Liver (tissue), 9 donors: ENCODE results near the gene LPO. TPM values are rescaled to one million over a fixed set of nuclear protein-coding genes. Genes with fewer than 3 reads are reported as not detected.

ENCODE experiments used
- DNase-seq: peaks from one replicate; pipeline ENCODE4 v3.0.0-alpha.2; 2017; ENCODE audit warnings: low spot score
- H3K27ac ChIP-seq, 2 donors: one replicate each; pipeline ENCODE4 v1.7.0; 2013; ENCODE audit warnings: inconsistent platforms in 2 of 2, low read length in 2 of 2, control low read depth in 1 of 2, low read depth in 1 of 2, mild to moderate bottlenecking in 1 of 2
- H3K27me3 ChIP-seq, 4 donors: one replicate each; pipeline versions ENCODE4 v1.6.1 to v1.7.0; 2013; ENCODE audit warnings: low read length in 3 of 4, inconsistent platforms in 1 of 4, mild to moderate bottlenecking in 1 of 4, moderate library complexity in 1 of 4; ENCODE audit not compliant: control insufficient read depth in 4 of 4, insufficient read depth in 4 of 4
- H3K36me3 ChIP-seq, 4 donors: one replicate each; pipeline versions ENCODE4 v1.6.1 to v1.7.0; 2013; ENCODE audit warnings: low read length in 3 of 4, mild to moderate bottlenecking in 3 of 4, low read depth in 1 of 4, moderate library complexity in 1 of 4; ENCODE audit not compliant: control insufficient read depth in 4 of 4, insufficient read depth in 3 of 4
- H3K4me1 ChIP-seq, 4 donors: one replicate each; pipeline versions ENCODE4 v1.6.1 to v1.7.0; 2013; ENCODE audit warnings: low read length in 3 of 4, mild to moderate bottlenecking in 3 of 4, moderate library complexity in 1 of 4; ENCODE audit not compliant: control insufficient read depth in 4 of 4, insufficient read depth in 4 of 4
- H3K4me3 ChIP-seq, 3 donors: one replicate each; pipeline versions ENCODE4 v1.6.1 to v1.7.0; 2013; ENCODE audit warnings: low read length in 3 of 3, control low read depth in 1 of 3, low read depth in 1 of 3, mild to moderate bottlenecking in 1 of 3
- H3K9ac ChIP-seq, 2 donors: one replicate each; pipeline ENCODE4 v1.7.0; 2013; ENCODE audit warnings: low read length in 2 of 2, mild to moderate bottlenecking in 2 of 2, moderate library complexity in 2 of 2, control low read depth in 1 of 2, low read depth in 1 of 2
- H3K9me3 ChIP-seq, 4 donors: one replicate each; pipeline versions ENCODE4 v1.6.1 to v1.7.0; 2013; ENCODE audit warnings: low read length in 3 of 4; ENCODE audit not compliant: control insufficient read depth in 4 of 4
- EGR1 ChIP-seq, 2 donors: IDR thresholded peaks; 2 replicates each; pipeline ENCODE4 v1.6.1; 2016 to 2018; ENCODE audit warnings: antibody characterized with exemption in 2 of 2, low read depth in 2 of 2
- FOXA1 ChIP-seq: IDR thresholded peaks from 2 replicates; pipeline ENCODE4 v1.6.1; 2016; ENCODE audit warnings: antibody characterized with exemption
- FOXA2 ChIP-seq: IDR thresholded peaks from 2 replicates; pipeline ENCODE4 v1.6.1; 2016; ENCODE audit warnings: antibody characterized with exemption
- GABPA ChIP-seq, 2 donors: IDR thresholded peaks in 1 of 2; conservative IDR thresholded peaks in 1 of 2; 2 replicates each; pipeline ENCODE4 v1.6.1; 2016; ENCODE audit warnings: antibody characterized with exemption in 2 of 2, mild to moderate bottlenecking in 1 of 2, moderate library complexity in 1 of 2
- HNF4A ChIP-seq, 2 donors: conservative IDR thresholded peaks; 2 replicates each; pipeline ENCODE4 v1.6.1; 2016; ENCODE audit warnings: antibody characterized with exemption in 2 of 2, mild to moderate bottlenecking in 2 of 2
- HNF4G ChIP-seq: IDR thresholded peaks from 2 replicates; pipeline ENCODE4 v1.6.1; 2016; ENCODE audit warnings: antibody characterized with exemption
- JUND ChIP-seq, 2 donors: IDR thresholded peaks; 2 replicates each; pipeline ENCODE4 v1.6.1; 2016; ENCODE audit warnings: antibody characterized with exemption in 2 of 2
- NR2F2 ChIP-seq: IDR thresholded peaks from 2 replicates; pipeline ENCODE4 v1.6.1; 2016; ENCODE audit warnings: antibody characterized with exemption
- RAD21 ChIP-seq, 2 donors: IDR thresholded peaks; 2 replicates each; pipeline ENCODE4 v1.6.1; 2016; ENCODE audit warnings: antibody characterized with exemption in 2 of 2, mild to moderate bottlenecking in 2 of 2
- RXRA ChIP-seq, 2 donors: IDR thresholded peaks; 2 replicates each; pipeline ENCODE4 v1.6.1; 2017 to 2018; ENCODE audit warnings: antibody characterized with exemption in 2 of 2, mild to moderate bottlenecking in 1 of 2
- SP1 ChIP-seq: IDR thresholded peaks from 2 replicates; pipeline ENCODE4 v1.6.1; 2018; ENCODE audit warnings: antibody characterized with exemption, mild to moderate bottlenecking
- TAF1 ChIP-seq: conservative IDR thresholded peaks from 2 replicates; pipeline ENCODE4 v1.6.1; 2016; ENCODE audit warnings: antibody characterized with exemption, mild to moderate bottlenecking
- YY1 ChIP-seq: IDR thresholded peaks from 2 replicates; pipeline ENCODE4 v1.6.1; 2016; ENCODE audit warnings: antibody characterized with exemption, mild to moderate bottlenecking
- WGBS: extraction: QIAGEN DNeasy Blood & Tissue Kit; methylation state at CpG from one replicate; pipeline ENCODE4 v1.1.7; 2013; 5-methylcytosine and 5-hydroxymethylcytosine counted together
- polyA plus RNA-seq, 2 donors: library from polyadenylated mRNA; stranded (reverse) in 1 of 2; unstranded in 1 of 2; fragments of 200-250 nt in 1 of 2; fragments of >200 nt in 1 of 2; fragmentation: Nextera tagmentation in 1 of 2; extraction: Ambion mirVana in 1 of 2; gene quantifications; one replicate each; pipeline versions ENCODE4 v1.2.1 to v1.2.3, GENCODE V29; 2013 to 2015
- total RNA-seq, 2 donors: library from RNA; depleted of rRNA; stranded (reverse); fragments of >200 nt; gene quantifications; one replicate each; pipeline ENCODE4 v1.2.3, GENCODE V29; 2014
- TF ChIP-seq, protein P1 (sequence below): IDR thresholded peaks from 2 replicates; pipeline ENCODE4 v1.6.1; 2016; ENCODE audit warnings: antibody characterized with exemption
- TF ChIP-seq, protein P2 (sequence below): IDR thresholded peaks from 2 replicates; pipeline ENCODE4 v1.6.1; 2016; ENCODE audit warnings: antibody characterized with exemption
- TF ChIP-seq, protein P3 (sequence below): IDR thresholded peaks from 2 replicates; pipeline ENCODE4 v1.6.1; 2016; ENCODE audit warnings: antibody characterized with exemption, mild to moderate bottlenecking
- TF ChIP-seq, protein P4 (sequence below): fragments of 150-350 bp; IDR thresholded peaks from 2 replicates; pipeline ENCODE4 v1.5.1; 2017; ENCODE audit warnings: improper control_type of control experiment, low read depth, low read length; ENCODE audit not compliant: missing input control
- TF ChIP-seq, protein P5 (sequence below): IDR thresholded peaks from 2 replicates; pipeline ENCODE4 v1.6.1; 2016; ENCODE audit warnings: antibody characterized with exemption
- donor health status: healthy.
- donor health status: healthy.
- donor health status: healthy.
- donor health status: healthy.
- donor health status: healthy.

Gene LPO
- total and polyA plus RNA-seq, 4 donors: not detected

DNA sequence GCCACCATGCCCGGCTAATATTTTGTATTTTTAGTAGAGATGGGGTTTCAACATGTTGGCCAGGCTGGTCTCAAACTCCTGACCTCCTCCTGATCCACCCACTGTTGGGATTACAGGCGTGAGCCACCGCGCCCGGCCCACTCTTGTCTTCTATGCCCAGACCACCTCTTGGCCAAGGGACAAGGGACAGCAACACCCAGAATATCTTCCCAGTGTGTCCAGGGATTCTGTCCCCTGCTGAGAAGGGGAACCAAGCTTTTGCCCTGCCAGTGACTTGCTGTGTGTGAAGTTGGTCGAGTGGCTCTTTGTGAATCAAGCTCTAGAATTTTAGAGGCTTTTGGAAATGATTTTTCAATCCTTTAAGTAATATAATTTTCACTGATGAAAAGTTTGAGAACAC is 44.1 kb downstream of the LPO start:
- WGBS: 86% methylated on average over 6 of the region's 6 CpGs
- Histone ChIP-seq H3K27me3 (peaks cover 0 to 3% (median 0%) of the 10 kb centered on the region in 4 donors), H3K36me3 (no peaks in the 10 kb centered on the region)

DNA sequence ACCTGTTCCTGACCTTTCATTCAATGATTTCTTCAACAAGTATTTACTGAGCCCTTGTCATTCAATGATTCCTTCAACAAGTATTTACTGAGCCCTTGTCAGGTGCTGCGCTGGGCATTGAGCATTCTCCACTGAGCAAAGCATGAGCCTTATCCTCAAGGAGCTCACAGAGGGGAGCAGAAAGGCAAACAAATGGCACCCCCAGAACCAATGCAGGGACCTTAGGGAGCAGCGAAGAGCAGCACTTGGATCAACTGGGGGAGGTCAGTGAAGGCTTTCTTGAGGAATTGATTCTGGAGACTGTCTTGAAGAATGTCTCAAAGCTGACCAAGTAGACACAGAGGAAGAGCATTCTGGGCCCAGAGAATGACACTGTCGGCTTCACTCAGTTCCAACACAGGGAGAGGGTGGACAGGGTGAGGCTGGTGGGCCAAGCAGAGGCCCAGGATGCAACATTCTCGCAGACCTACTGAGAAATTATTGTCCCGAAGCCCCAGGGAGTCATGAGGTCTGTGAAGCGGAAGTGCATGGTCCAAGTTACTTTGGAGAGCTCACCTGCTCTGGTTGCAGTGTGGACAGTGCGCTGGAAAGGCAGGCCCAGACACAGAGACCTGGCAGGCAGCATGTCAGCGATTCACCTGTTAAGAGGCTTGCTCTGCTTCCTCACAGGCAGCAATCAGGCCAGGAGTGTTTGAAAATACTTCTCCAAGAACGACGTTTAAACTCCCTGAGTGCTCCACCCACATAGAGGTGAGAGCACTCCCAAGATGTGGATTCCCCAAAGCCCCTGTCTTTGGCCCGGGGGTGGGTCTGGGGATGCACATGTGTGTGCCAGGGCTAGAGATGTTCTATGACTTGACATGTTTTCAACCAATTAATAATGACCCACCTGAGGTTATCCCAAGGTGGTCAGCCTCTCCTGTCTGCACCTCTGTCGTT is 45.6 kb downstream of the LPO start:
- no peak overlapping the region for H3K4me3 ChIP-seq
- no peak overlapping the region for H3K9ac ChIP-seq
- H3K27ac ChIP-seq: no peak overlapping the region
- H3K36me3 ChIP-seq: no peaks in the 10 kb centered on the region
- TF ChIP-seq FOXA1 (no peak), FOXA2 (no peak), HNF4G (no peak), HNF4A (conservative IDR thresholded peaks at IDR 0.05) (no peak), EGR1 (IDR thresholded peaks at IDR 0.05; ENCODE audit: low read depth in 2 of 2) (no peak), RAD21 (IDR thresholded peaks at IDR 0.05) (no peak), NR2F2 (no peak), SP1 (no peak), TAF1 (no peak), YY1 (no peak), RXRA (IDR thresholded peaks at IDR 0.05) (no peak)
- TF ChIP-seq, protein P1, sequence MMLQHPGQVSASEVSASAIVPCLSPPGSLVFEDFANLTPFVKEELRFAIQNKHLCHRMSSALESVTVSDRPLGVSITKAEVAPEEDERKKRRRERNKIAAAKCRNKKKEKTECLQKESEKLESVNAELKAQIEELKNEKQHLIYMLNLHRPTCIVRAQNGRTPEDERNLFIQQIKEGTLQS: no peak
- TF ChIP-seq, protein P2, sequence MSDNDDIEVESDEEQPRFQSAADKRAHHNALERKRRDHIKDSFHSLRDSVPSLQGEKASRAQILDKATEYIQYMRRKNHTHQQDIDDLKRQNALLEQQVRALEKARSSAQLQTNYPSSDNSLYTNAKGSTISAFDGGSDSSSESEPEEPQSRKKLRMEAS: no peak
- TF ChIP-seq, protein P3, sequence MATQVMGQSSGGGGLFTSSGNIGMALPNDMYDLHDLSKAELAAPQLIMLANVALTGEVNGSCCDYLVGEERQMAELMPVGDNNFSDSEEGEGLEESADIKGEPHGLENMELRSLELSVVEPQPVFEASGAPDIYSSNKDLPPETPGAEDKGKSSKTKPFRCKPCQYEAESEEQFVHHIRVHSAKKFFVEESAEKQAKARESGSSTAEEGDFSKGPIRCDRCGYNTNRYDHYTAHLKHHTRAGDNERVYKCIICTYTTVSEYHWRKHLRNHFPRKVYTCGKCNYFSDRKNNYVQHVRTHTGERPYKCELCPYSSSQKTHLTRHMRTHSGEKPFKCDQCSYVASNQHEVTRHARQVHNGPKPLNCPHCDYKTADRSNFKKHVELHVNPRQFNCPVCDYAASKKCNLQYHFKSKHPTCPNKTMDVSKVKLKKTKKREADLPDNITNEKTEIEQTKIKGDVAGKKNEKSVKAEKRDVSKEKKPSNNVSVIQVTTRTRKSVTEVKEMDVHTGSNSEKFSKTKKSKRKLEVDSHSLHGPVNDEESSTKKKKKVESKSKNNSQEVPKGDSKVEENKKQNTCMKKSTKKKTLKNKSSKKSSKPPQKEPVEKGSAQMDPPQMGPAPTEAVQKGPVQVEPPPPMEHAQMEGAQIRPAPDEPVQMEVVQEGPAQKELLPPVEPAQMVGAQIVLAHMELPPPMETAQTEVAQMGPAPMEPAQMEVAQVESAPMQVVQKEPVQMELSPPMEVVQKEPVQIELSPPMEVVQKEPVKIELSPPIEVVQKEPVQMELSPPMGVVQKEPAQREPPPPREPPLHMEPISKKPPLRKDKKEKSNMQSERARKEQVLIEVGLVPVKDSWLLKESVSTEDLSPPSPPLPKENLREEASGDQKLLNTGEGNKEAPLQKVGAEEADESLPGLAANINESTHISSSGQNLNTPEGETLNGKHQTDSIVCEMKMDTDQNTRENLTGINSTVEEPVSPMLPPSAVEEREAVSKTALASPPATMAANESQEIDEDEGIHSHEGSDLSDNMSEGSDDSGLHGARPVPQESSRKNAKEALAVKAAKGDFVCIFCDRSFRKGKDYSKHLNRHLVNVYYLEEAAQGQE: no peak
- no peaks in the 10 kb centered on the region for H3K9me3 ChIP-seq
- no peak for DNase-seq
- WGBS: 72% methylated on average over 12 of the region's 12 CpGs
- H3K27me3 ChIP-seq: peaks cover 0 to 3% (median 0%) of the 10 kb centered on the region in 4 donors
- peaks cover 0 to 7% (median 3%) of the 10 kb centered on the region in 4 donors for H3K4me1 ChIP-seq

More for the DNA sequence above, 44.1 kb downstream of the LPO start:
- Histone ChIP-seq H3K9me3 (no peaks in the 10 kb centered on the region), H3K4me3 (no peak overlapping the region), H3K9ac (no peak overlapping the region), H3K27ac (no peak overlapping the region), H3K4me1 (peaks cover 0 to 9% (median 4%) of the 10 kb centered on the region in 4 donors)
- DNase-seq: no peak
- TF ChIP-seq, protein P4, sequence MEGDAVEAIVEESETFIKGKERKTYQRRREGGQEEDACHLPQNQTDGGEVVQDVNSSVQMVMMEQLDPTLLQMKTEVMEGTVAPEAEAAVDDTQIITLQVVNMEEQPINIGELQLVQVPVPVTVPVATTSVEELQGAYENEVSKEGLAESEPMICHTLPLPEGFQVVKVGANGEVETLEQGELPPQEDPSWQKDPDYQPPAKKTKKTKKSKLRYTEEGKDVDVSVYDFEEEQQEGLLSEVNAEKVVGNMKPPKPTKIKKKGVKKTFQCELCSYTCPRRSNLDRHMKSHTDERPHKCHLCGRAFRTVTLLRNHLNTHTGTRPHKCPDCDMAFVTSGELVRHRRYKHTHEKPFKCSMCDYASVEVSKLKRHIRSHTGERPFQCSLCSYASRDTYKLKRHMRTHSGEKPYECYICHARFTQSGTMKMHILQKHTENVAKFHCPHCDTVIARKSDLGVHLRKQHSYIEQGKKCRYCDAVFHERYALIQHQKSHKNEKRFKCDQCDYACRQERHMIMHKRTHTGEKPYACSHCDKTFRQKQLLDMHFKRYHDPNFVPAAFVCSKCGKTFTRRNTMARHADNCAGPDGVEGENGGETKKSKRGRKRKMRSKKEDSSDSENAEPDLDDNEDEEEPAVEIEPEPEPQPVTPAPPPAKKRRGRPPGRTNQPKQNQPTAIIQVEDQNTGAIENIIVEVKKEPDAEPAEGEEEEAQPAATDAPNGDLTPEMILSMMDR: no peak
- no peak for TF ChIP-seq GABPA (IDR thresholded peaks at IDR 0.05 in 1 of 2, conservative IDR thresholded peaks at IDR 0.05 in 1 of 2)
- TF ChIP-seq JUND (IDR thresholded peaks at IDR 0.05): no peak
- TF ChIP-seq, protein P5, sequence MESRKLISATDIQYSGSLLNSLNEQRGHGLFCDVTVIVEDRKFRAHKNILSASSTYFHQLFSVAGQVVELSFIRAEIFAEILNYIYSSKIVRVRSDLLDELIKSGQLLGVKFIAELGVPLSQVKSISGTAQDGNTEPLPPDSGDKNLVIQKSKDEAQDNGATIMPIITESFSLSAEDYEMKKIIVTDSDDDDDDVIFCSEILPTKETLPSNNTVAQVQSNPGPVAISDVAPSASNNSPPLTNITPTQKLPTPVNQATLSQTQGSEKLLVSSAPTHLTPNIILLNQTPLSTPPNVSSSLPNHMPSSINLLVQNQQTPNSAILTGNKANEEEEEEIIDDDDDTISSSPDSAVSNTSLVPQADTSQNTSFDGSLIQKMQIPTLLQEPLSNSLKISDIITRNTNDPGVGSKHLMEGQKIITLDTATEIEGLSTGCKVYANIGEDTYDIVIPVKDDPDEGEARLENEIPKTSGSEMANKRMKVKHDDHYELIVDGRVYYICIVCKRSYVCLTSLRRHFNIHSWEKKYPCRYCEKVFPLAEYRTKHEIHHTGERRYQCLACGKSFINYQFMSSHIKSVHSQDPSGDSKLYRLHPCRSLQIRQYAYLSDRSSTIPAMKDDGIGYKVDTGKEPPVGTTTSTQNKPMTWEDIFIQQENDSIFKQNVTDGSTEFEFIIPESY: no peak
